Cerebellar cortex (tissue), 1 donor: ENCODE data around the gene AMPD3.
"Not testable (repeated sequence)": the region's sequence is repeated elsewhere in the genome, so short reads cannot be mapped to it uniquely, and the experiment has no call there.

Experiments
- DNase-seq: peaks from one replicate; pipeline ENCODE4 v3.0.0-alpha.2; 2015; ENCODE audit warnings: low spot score

The AMPD3 gene

DNA sequence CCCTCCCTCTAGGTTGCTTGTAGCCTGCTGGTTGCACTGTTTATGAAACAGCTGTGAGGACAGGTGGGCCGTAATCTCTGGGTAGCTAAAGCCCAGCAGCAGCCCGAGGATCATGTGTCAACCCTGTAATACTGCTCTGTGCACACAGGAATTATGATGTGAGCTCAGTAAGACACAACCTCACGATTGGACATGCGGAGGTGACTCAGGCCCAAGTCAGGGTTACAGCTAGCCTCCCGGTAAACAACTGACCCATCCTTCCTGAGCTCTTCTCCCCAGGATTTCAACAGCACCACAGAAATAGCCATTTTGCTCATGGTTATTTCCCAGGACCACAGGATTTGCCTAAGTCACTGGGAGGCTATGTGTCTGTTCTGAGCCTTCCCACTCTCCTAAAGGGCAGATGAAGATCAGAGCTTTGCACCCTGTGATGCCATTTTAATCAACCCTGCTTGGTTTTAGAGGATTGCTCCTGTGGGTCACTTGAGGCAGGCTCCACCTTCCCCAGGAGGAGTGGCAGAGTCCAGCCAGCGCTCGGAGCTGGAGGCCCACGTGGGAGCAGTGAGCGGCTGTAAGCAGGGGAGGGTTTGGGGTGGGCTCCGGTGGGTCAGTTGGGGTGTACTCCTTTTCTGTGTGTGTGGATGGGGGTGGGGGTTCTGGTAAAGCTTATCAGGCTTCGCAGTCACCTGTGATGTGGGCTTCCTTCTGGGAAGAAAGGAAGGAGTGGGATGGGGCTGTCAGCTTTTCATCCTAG is at the start of gene AMPD3:
Gene AMPD3, plus strand, starts transcription at position 387 of the 754 bp plus-strand sequence. CDS start 6,256 bp downstream, outside the sequence.
- DNase-seq, result no peak

DNA sequence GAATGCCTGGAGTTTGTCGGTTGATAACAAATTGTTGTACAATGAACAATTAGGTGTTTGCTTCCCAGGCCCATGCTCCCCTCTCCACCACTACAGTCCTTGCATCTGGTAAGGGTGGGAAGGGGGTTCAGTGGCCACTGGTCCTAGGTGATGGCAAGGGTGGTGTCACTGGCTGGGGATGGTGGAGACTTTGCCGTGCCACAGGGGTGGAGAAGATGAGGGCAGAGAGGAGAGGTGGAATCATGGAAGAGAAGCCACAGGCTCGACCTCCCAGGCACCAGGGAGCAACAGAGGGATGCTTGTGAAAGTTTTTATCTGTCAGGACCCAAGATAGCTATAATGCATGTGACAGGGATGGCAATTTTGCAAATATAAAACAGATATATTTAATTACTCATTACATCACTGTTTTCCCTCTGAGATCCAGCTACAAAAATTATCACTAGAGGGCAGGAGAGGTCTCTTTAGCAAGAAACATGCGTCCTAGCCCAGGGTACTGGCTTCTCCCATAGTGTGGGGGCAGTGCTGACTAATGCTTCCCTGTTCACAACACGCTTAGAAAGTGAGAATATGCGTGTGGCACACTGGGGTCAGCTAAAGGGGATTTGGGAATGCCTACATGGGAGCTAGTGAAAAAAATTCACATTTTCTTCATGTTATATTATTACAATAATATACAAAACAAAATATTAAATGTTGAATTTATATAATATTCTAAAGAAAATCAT is 49.0 kb upstream of the AMPD3 start:
- DNase-seq, result peak; percentile 83

DNA sequence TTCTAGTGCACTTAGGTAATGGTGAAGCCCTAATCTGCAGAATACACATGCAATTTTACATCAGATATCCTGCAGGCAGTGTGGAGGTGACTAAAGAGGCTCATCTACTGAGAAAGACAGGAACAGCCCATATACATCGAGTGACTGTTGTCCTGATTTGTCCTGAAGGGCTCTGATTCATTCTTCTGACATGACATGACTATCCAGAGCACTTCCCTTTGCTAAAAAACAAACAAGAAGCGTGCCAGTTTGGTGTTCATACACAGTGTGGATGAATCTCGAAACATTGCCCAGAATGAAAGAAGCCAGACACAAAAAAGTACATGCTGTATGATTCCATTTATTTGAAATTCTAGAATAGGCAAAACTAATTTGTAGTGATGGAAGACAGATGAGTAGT is 48.0 kb upstream of the AMPD3 start:
- DNase-seq, result no peak

DNA sequence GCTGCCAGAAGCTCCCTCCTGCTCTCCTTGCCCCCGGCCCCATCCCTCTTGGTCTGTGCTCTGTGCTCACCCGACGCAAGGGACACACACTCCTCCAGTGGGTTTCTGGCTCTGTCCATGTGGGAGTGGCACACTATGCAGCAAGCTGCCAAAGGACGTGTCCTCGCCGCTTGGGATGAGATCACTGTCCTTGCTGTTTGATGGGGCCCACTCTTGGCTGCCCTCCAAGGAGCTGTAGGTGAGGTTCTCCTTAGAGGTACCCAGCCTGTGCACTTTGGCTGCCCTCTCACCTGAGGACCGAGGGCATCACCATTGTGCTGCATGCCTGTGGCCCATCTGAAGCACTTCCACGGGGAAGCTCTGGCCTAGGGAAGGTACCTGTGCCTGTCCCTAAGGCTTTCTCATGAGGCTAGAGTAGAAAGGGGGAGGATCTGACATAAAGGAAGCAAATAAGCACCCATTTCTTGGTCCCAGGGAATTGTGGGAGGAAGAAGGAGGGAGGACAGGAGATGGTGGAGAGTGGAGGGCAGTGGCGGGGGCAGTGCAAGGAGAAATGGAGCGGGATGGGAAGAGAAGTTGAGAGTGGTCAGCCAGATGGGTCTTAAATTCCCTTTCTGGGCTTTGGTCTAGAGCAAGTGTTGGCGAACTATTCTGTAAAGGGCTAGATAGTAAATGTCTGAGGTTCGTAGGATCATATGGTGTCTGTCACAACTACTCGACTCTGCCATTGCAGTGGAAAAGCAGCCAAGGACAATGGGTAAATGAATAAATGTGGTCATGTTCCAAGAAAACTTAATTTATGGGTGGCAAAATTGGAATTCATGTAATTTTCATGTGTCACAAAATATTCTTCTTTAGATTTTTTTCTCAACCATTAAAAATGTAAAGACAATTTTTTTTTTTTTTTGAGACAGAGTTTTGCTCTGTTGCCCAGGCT is 47.0 kb upstream of the AMPD3 start:
- no peak for DNase-seq

DNA sequence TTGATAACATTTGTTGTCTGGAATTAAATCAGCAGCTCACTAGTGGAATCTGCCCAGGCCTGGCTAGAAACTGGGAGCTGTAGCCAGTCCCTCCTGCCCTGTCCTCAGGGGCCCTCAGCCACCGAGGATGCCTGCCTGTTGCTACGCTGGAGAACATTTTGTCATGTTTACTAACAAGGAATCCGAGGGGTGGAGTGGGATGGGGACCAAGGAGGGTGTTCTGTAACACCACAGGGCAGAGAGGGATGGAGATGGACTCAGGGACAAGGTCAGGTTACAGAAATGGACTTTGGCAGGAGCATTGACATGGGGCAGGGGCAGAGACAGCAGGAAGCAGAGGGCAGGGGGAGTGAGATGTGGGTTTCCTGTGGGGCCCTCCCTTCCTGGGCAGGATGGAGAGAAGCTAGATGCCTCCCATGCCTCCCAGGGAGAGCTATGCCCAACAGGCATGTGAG is 45.8 kb upstream of the AMPD3 start:
- DNase-seq, result no peak

DNA sequence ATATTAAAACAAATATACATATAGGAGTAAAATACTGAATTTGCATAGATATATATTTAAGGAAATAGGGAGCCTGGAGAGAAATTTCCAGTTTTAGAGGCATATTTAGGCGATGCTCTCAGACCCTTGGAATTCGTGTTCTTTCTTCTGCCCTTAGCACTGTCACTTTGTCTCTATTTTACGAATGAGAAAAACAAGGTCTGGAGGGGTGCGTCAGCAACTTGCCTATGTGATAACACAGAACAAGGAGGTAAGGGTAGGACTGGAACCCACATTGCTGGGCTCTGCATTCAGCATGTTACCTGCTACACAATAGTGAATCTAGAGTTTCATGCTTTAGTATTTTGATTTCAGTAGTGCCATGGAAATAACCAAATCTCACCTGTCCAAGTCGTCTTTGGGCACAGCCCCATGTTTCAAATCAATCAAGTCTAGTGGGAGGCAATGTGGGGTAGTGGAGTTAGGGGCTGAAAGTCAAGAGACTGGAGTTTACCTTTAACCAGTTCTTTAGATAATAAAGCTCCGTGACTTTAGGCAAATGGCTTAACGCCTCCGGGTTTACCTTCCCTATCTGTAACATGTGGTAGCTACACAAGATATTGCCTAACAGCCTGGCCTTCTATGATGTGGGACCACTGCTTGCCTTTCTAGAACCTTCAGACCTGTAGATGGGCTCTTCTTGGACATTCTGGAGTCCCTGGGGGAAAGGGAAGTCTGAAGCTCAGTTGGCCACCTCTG is 44.8 kb upstream of the AMPD3 start:
- no peak for DNase-seq

DNA sequence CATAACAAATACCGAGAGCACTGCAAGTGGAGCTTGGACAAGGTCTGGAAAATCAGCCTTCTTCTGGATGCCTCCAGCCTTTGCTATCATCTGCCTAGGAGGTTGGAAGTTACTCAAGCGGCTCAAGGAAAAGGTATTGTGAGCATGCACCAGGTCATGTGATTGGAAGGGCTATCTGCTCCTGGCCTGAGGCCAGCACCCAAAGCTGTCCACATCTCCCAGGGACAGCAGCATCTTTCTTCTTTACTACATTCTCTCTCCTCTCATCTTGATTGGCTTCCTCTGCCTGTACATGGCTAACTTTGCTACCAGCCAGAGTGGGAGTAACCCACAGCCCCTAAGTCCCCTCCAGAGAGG is 44.2 kb upstream of the AMPD3 start:
- no peak for DNase-seq

DNA sequence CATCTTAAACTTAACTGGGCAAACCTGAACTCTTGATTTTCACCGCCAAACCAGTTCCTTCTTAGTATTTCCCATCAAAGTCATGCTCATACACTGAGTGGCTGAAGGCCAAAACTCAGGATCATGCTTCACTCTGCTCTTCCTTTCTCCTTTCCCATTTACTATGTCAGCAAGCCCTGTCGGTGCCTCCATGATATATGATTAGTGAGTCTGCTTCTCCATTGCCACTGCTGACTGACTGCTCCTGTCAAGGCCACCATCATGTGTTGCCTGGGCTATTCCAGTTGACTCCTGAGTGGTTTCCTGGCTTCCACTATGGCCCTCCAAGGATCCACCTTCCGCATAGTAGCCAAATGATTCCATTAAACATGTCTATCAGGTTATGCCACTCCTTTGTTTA is 42.8 kb upstream of the AMPD3 start:
- no peak for DNase-seq

DNA sequence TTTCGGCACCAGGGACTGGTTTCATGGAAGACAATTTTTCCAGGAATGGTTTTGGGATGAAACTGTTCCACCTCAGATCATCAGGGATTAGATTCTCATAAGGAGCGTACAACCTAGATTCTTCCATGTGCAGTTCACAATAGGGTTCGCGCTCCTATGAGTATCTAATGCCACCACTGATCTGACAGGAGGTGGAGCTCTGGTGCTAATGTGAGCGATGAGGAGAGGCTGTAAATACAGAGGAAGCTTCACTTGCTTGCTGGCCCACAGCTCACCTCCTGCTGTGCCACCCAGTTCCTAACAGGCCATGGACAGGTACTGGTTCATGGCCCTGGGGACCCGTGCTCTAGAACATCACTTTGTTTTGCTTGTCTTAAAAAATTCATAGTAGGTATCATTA is 41.8 kb upstream of the AMPD3 start:
- no peak for DNase-seq

DNA sequence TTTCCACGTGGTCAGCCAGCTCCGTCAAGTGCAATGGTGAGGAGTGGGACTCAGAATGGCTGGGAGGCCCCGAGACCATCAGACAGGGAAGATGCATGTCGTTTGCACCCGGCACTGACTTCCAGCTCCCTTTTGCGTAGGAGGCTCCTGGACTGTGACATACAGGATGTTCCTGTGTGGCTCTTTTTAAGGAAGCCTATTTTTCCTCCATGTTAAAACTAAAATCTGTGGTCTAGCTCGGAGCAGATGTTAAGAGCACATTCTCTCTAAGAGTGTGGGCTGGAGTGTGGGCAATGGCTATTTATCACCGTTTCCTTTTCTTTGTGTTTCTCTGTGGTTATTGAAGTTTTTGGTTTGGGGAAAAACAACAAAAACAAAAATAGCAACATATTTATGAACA is 40.9 kb upstream of the AMPD3 start:
- no peak for DNase-seq

DNA sequence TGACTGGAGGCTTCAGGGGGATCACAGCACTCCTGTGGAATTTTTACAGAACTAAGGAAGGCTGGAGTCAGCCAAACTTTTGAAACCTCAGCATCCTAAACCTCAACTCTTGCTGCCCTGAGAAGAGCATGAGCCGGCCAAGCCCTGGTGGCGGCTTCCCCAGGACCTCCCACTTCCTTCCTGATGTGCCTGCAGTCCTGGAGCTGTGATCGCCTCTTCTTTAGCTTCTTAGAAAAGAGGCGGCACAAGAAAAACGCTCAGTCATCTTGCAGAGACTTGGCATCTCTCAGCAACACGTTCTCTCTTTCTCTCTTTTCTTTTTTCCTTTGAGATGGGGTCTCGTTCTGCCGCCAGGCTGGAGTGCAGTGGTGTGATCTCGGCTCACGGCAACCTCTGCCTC is 40.4 kb upstream of the AMPD3 start:
- DNase-seq, result no peak

DNA sequence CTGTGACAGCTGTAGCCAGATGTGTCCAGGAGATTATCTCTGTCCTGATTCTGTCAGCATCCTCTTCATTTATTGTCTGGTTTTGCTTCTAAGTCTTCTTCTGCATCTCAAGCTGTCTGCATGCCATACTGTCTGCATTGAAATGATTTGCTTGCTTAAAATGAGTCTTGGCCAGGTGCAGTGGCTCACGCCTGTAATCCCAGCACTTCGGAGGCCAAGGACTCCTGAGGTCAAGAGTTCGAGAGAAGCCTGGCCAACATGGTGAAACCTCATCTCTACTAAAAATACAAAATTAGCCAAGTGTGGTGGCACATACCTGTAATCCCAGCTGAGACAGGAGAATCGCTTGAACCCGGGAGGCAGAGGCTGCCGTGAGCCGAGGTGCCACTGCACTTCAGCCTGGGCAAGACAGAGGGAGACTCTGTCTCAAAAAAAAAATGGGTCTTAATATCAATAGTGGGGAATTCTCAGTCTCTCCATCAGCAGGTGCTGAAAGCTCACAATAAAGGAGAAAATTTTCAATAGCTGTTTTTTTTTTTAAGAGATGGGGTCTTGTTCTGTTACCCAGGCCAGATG is 39.2 kb upstream of the AMPD3 start:
- no peak for DNase-seq

DNA sequence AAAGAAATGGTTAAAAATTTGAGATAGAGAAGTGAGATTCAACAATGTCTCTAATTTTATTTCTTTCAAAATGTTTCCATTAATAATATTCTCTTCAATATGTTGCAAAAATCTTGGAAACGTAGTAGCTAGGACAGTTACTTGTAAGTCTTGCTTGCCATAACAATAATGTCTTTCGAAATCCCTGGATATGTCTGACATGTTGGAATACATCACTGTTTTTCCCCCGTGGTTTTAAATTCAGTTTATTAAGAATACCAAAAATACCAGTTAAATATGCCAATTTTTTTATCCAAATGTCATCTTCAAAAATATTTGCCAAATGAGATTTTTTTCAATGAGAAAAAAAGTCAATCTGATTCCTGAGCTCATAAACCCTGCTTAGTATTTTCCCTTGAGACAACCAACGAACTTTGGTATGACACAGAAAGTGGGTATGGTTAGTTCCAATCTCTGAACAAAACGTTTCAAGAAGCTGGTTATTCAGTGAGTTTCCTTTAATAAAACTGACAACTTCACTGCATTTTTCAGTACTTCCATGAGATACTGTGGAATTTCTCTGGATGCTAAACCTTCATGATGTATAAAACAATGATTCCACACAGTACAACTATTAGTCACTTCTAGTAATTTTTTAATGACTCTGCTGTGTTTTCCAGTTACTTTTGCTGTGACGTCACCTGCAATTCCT is 36.7 kb upstream of the AMPD3 start:
- no peak for DNase-seq

DNA sequence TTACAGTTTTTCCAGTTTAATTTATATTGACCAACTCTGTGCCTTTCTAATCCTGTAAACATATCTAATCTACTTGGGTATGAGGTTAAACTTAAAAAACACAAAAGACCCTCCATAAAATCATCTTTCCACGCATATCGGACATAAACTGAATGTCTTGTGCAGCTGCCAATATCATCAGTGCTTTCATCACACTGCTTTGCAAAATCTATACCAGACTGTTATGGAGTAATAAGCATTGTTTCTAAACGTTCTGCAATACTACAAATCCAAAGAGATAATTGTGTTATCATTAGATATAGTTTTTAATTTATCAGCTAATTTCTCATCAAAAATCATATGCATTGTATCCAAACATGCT is 36.1 kb upstream of the AMPD3 start:
- no peak for DNase-seq

DNA sequence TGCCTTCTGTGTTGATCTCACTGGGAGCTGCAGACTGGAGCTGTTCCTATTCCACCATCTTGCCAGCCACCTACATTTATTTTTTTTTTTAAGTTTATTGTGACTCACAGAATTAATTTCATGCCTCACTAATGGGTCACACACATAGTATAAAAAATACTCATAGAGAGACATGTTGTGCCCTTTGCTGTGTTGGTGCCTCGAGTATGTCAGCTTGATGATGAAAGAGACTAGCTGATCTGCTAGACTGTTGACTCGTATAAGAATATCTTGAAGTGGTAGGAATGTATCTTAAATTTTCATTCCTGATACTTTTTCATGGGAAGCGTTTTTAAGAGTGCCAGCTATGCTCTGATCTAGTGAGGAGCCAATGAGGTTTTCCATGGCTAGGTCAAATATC is 28.6 kb upstream of the AMPD3 start:
- DNase-seq, result no peak

DNA sequence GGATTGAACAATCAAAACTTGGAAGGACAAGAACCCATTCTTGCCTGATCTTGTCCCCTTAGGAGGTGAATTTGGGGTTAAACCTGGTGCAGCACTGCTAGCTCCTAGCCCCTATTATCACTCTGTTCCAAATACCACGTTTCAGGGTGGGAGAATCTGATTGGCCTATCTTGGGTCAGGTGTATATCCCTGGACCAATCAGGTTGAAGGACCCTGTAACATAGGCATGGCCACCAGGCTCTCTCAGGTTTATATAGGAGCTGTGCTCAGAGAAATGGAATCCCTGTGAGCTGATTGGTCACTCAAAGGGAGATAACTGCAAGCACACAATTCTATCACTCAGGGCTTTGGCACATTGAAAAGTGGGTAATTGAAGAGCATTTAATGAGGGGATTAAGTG is 26.6 kb upstream of the AMPD3 start:
- no peak for DNase-seq

DNA sequence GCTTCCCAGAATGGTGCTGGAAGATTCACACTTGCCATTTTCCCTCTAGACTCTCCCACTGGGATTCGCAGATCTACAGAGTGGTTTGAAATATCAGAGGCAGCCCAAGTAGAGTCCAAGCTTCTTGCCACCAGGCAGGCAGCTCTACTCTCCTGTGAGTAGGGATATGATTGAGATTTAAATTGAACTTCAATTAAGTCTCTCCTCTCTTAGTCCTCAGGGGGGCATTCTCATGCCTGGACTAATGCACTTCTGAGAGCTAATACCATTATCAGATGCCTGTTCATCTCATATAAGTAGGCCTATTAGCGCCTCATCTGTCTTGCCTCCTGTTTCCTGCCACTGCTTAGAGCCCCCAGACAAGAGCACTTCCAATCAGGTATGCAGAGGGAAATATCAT is 25.5 kb upstream of the AMPD3 start:
- no peak for DNase-seq

DNA sequence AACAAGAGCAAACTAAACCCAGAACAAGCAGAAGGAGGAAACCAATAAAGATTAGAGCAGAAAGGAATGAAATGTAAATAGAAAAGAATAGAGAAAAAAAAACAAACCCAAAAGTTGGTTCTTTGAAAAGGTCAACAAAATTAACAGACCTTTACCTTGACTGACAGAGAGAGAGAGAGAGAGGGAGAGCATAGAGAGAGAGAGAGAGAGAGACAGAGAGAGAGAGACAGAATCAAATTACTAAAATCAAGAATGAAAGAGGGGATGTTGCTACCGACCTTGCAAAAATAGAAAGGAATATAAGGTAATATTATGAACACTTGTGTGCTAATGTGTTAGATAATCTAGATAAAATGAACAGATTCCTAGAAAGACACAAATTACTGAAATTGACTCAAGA is 22.6 kb upstream of the AMPD3 start:
- no peak for DNase-seq

DNA sequence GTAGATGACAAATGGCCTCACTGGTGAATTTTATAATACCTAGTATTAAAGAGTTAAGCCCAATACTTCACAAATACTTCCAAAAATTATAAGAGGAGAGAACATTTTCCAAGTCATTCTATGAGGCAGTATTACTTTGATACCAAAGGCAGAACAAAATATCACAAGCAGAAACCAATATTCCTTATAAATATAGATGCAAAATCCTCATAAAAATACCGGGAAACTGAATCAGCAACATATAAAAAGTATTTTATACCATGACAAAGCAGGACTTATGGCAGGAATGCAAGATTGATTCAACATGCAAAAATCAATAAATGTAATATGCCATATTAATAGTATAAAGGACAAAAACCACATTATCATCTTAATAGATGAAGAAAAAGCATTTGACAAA is 22.1 kb upstream of the AMPD3 start:
- no peak for DNase-seq

DNA sequence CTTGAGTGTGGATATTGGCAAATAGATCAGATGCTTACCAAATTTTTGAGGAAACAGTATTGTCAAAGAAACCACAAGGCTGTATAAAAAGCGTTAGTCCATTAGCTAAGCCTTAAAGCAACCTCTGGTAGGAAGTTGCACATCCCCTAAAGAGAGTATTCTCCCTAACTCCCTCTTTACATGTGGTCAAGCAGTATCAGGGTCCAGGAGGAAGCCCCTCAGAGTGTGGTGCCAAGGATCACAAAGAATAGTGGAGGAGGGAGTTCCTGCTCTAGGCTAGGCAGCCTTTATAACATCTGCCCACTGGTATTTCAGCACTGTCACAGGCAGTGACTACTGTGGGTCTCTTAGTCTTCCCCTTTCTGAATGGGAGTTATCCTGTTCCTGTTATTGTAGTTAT is 18.8 kb upstream of the AMPD3 start:
- no peak for DNase-seq

DNA sequence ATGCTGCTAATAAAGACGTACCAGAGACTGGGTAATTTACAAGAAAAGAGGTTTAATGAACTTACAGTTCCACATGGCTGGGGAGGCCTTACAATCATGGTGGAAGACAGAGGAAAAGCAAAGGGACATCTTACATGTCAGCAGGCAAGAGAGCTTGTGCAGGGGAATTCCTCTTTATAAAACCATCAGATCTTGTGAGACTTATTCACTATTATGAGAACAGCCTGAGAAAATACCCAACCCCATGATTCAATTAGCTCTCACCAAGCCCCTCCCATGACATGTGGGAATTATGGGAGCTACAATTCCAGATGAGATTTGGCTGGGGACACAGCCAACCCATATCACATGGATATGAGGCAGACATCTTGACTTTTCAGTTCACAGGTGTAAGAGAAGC is 18.4 kb upstream of the AMPD3 start:
- not testable (repeated sequence) for DNase-seq
